ENCODE measurements around the gene PRCC.

PRCC gene

DNA sequence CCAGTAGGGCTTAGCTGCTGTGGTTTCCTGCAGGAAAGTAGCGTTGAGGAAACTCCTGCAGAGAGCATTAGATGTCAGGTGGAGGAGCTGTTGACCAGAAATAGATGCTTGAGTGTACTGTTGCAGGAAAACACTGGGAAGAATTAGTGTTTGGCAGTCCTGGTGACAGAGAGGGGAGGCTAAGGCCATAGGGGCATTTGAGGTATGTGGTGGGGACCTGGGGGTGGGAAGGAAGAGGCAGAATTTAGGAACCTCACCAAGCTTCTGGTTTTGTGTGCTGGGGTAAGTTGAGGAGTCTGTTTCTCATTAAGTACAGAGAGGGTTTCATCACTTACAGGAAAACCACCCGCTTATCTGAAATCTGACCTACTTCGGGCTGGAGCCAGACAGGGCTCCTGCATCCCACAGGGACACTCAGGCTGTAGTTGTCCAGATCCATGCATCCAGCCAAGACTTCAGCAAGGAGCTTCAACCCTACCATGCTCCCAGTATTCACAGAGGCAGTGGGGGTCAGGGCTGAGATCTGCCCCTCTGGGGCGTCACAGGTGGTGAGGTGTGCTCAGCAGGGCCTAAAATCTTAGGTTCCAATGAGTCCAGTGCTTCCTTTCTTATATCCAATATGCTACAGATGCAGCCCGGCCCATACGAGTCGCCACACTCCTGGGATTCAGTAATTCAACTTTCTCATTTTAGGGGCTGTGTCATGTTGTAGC lies 34.2 kb downstream of the PRCC start:
- no peak for DNase-seq

DNA sequence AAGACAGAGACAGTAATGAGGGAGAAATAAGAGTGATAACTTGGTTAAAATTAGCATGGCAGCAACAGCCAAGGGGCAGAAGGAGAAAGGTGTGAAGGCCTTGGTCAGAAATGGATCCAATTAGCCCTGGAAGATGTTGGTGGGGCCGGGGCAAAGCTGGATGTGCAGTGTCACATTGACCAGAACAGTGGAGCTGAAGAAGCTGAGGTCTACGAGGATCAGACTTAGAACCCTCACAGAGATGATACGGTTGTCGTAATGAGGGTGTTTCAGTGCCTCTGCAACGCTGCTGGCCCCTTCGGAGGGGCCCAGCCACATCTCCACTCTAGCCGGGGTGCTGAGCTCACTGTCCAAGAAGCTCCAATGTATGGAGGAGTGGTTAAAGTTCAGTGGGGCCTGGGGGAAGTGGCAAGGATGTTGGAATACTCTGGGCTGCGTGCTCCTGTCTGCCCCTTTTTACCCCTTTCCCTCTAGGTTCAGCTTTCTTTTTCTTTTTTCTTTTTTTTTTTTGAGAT lies 35.1 kb downstream of the PRCC start:
- no peak for DNase-seq

DNA sequence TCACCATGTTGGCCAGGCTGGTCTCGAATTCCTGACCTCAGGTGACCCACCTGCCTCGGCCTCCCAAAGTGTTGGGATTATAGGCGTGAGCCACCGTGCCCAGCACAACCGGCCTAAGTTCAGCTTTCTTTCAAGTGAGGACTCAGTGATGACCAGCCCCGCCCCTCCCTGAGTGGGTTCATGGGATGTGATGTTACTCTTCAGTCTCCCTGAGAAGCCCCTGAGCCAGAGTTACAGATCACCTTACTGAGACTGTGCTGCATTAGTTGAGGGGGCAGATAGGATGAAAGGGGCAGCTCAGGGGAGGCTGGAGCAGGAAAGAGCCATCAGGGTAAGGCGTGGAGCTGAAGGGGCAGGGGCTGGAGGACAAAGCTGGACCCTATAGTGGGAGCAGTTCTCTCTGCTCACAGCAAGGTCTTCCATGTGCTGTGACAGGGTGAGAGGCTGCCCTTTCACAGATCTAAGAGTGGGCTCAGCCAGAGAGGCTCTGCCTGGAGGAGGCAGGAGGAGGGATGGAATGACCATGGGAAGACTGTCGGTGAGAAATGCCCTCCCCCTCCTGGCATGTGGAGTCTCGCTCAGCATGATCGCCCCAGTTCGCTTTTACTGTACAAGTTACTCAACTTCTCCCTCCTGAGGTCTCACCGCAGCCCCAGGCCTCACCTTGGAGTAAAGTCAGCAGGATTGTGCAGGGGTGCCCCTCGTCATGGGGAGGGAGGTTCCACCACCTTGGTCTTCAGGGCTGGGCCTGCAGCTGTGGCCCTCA lies 35.9 kb downstream of the PRCC start:
- DNase-seq: no peak

DNA sequence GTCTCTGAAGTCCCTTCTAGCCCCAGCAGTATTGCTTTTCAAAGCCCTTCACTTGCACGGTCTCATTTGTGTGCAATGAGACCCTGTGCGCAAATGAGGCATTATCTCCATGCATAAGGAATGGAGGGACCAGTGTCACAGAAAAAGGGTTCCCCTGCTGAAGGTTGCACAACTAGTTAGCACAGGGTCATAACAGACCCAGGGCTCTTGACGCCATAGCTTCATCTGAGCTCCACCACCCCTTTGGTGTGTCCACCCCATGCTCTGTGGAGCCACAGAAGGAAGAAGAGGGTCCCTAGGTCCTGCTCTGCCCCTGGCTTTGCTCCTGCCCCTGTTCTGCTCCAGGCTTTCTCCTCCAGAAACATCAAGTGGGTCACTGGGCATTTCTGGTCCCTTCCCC lies 36.7 kb downstream of the PRCC start:
- no peak for DNase-seq

DNA sequence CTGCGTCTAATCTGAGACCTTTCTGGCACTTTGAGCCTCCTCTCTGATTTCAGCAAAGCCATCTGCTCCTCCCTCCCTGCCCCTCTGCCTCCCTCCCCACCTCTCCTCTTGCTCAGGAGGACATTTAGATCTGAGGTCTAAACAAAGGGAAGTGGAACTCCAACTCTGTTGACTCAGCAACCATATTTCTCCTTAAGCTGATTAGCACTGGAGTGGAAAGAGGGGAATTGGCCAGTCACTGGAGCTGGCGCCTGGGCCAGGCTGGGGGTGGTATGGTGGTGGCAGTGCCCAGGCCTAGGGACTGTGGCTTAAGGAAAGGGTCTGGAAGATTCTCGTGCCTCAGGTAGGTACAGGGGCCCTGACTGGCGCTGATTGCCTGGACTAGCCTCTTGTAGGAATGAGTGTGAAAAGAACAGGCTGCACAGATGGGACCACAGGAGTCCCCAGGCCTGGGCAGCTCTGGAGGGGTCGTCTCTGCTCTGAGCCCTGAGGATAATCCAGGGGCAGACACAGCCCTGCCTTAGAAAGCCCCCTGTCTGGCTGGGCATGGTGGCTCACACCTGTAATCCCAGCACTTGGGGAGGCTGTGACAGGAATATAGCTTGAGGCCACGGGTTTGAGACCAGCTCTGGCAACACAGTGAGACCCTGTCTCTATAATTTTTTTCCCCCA lies 37.4 kb downstream of the PRCC start:
- peak; percentile 24 for DNase-seq

DNA sequence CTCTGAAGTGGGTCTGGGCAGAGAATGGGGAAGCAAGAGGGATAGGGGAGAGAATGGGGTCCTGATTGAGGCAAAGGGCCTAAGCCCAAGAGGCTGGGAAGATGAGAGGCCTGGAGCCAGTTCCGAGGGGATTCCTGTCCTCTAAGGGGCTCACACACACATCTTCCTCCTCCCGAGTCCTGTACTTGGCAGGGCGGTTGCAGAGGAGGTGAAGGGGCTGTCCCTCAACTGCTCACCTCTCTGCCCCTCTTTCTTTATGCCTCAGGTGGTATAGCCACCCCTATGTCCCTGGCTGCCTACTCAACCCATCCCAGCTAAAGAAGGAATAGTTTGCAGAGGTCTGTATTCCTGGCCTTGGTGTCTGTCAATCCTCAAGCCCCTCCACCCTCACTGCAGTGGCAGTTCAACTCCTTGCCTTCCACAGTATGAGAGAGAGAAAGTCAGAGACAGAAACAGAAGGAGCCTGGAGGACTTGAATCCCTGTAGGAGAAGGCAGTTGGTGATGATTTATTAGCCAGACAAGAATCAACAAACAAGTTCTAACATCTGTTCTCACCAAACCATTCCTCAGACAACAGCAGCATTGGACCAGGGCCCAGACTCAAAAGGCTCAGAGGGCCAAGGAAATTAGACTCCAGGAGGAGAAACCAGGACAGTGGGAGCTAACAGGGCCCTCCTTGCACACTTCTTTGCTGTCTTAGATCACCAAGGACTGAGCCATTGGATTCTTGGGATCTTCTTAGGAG lies 38.6 kb downstream of the PRCC start:
- no peak for DNase-seq

DNA sequence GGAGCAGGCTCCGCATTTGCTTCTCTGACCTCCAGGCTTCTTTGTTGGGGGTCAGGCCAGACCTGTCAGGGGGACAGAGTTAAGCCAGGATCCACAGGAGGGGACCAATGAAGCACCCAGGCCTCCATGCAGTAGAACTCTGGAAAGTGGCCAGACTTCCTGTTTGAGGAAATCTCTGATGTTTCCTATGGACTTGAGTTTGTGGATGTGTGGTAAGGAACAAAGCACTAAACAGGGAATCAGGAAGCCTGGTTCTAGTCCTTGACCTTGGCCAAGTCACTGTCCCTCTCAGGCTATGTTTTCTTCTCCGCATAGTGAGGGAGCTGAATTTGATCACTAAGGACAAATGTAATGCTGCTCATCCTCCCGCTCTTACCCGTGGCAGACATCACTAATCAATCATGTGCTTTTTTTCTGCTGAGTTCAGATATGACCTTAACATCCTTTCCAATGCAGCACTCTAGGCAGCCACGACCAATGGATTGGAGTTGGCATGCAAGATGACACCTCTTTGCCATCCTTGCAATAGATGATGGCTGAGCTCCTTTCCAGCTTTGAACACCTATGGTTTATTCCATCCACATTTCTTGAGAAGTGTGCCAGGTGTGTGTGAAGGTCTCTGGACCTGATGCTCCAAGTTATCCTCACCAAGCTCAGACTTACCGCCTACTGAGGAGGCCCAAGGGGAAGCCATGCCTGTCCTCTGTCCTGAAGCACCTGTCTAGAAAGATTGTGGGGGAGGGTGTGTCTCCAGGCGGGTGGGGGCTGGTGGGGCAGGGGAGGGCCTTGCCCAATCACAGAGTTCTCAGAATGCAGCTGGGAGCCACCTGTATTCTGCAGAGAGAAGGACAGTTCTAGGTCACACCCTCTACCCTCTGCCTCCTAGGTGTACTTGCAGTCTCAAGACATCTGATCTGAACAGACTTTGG lies 39.4 kb downstream of the PRCC start:
- no peak for DNase-seq

DNA sequence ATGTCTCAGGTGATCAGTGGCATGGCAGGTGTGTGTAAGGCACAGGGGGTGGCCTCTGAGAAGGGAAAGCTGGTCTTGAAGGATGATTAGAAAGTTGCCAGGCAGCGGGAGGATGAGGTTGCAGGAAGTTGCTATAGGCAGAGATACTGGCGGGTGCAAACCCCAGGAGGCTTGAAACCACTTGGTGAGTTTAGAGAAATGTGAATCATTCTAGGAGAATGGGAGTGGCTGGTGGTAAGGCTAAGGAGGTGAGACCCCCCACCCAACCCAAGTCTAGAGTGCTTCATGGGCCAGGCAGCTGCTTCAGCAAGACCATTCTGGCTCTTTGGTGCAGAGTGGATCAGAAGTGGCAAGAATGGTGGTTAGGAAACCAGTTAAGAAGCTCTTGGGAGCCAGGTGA lies 40.3 kb downstream of the PRCC start:
- no peak for DNase-seq

DNA sequence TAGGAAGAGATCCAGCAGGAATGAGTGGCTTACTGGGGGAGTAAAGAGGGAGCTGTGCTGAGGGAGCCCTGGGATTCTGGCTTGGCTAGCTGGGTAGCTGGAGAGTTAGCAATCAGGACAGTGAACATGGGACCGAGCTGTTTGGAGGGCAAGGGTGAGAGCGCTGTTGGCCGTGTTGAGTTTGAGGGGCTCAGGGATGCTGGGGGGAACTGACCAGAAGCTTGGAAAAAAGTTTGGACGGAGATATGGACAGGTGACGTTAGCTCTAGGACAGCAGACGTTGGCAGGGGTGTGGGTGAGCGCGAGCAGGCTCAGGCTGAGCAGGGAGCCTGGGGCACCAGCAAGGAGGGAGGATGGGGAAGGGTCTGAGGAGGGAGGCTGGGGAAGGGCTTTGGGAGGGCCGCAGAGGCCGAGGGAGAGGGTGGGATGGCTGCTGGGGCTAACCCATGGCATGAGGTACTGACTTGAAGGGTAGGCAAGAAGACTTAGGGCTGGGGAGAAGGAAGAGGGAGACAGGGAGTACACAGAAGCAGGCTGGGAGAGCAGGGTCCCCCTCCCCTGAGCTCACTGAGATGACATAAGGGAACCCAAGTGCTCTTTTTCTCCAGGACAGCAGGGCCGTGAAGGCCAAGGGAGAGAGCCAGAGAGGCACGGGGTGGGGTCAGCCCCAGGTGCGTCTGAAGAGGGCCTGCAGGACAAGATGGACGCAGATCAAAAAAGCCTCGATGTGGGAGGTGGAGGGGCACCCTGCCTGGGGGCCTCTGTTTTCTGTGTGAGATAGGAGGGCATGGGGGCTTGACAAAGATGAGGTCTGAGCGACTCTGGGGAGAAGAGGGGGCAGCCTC lies 41.1 kb downstream of the PRCC start:
- no peak for DNase-seq

DNA sequence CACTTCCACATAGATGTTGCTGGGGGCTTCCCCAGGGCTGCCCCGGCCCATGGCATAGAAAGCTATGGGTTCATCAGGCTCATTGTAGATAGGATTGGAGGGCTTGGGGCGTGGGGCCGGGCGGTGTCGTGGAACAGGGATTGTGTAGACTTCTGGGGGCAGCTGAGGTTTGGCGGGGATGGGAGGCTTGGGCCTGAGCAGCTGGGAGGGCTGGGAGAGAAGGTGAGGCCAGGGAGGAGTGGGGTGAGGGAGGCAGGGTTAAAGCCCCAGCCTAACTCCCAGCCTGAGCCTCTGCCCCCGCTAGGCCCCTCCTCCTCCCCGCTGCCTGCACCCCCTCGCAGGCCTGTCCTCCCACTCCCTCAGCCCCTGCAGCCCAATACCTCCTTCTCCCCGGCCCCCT lies 41.9 kb downstream of the PRCC start:
- DNase-seq: no peak

DNA sequence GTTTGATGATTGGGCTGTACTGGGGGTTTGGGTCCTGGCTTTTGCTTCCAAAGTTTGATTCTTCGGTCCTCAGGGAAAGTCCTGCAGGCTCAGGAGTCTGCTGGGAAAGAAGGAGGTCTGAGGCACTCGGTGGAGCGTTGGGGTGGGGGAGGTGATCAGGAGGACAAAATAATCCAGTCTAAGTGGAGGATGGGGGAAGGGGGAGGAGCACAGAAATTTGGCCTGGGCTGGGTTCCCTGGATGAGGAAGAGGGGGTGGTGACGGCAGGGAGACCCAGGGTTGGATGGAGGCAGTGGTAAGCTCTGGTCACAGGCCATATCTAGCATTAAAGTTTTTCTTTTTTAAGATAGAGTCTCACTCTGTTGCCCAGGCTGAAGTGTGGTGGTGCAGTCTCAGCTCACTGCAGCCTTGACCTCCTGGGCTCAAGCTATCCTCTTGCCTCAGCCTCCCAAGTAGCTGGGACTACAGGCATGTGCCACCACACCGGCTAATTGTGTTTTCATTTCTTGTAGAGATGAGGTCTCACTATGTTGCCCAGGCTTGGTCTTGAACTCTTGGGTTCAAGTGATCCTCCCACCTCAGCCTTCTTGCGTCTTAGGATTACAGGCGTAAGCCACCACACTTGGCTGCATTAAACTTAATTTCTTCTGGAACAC lies 42.5 kb downstream of the PRCC start:
- DNase-seq: no peak

DNA sequence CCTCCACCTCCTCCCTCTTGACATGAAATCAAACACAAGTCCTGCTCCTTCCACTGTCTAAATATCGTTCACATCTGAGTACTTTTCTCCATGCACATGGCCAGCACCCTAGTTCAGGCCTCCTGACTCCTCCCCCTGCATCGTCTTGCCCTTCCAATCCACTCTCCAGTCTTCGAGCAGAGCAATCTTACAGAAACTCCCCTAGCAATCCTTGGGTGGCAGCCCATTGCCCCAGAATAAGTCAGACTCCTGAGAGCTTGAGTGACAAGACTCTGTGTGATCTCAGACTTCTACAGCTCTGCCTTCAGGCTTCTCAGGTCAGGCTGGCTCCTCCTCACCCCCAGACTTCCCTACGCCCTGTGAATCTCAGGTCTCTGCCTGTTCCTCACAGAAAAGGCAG lies 43.8 kb downstream of the PRCC start:
- DNase-seq: no peak

DNA sequence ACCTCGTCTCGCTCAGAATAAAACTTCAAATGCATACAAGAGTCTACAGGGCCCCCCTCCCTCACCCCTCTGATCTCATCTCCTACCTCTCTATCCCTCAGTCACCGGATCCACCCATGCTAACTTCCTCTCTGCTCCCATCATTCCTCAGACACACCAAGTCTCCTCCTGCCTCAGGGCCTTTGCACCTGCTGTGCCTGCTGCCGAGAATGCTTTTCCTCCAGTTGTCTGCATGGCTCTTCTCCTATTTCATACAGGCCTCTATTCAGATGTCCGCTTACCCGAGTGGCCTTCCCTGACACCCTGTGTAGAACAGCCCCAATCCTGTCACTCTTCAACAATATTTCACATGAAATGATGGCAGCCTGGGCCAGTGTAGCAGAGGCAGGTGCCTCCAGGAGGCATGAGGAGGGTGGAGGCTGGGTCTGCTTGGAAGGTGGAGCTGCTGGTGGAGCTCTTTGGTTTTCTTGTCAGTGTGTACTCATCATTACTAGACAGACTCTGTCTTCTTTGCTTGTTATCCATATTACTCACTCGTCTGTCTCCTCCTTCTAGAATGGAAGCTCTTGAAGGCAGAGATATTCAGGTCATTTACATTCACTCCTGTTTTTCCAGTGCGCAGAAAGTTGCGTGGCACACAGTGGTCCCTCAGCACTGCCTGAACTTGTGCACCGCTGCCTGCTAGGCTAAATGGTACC lies 45.1 kb downstream of the PRCC start:
- no peak for DNase-seq

DNA sequence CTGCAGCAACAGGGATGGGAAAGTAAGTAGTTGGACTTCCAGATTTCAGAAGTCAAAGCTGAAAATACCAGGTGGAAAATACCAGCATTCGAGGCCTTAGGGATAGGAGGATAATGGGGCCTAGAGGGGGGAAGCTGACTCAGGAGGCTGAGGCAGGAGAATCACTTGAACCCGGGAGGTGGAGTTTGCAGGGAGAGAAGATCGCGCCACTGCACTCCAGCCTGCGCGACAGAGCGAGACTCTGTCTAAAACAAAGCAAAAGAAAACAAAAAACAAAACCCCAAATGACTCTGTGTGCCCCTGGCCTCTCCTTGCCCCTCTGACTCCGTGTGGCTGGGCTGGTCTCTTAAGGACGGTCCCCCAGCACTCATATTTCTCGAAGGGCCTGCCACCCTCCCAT lies 46.0 kb downstream of the PRCC start:
- no peak for DNase-seq

DNA sequence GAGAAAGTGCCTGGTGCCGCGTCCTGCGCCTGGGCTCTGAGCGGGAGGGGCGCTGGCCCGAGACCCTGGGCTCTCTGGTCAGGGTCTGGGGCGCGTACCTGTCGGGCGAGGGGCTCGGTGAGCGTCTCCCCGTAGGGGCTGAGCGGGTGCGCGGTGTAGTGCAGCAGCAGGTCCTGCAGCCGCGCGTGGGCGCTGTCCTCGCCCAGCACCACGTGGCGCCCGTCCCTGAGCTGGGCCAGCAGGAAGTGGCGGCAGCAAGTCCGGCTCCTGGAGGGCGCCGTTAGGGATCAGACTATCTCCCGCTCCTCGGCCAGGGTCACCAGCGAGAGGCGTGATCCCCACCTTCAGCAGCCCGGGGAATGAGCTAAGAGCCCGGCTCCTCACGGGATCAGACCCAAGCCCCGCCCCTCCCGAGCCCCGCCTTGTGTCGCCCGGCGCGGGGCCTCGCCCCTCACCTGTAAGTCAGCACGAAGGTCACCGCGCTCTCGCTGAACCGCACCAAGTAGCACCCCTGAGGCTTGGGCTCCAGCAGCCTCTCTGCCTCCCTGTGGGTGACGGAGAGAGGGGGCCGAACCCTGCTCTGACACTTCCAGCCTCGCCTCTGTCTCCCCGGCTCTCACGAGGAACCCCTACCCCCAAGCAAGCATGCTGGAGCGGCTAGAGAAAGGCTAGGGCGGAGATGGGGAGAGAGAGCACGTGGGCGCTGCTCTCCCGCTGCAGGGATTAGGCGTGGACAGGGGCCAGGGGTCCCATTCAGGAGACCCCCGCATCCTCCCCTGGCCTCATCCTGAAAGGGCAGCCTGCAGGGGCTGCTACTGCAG lies 46.6 kb downstream of the PRCC start:
- peak; percentile 40 for DNase-seq

DNA sequence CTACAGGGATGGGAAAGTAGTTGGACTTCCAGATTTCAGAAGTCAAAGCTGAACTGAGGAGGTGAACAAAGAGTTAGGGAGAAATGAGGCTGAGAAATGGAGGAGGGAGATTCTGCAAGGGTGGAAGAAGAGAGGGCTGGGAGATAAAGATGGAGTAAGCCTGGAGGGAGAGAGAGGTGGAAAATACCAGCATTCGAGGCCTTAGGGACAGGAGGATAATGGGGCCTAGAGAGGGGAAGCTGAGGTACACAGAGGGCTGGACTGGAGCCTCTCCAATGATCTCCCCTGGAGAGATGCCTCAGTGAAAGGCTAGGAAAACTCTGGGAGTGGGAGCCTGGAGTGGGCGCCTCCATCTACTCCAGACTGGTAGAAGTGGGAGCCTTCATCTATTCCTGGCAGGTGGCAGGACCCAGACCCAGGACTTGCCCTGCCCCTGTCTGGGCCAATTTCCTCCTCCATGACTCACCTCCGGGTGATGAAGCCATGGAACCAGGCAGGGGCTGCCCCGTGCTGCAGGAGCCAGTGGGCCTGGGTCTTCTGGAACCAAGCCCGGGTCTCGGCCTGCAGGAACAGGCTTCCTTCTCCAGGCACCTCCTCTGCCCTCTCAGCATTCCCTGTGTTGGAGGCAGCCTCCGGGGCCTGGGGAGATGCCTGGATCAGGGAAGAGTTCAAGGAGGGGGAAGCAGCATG lies 47.4 kb downstream of the PRCC start:
- no peak for DNase-seq

DNA sequence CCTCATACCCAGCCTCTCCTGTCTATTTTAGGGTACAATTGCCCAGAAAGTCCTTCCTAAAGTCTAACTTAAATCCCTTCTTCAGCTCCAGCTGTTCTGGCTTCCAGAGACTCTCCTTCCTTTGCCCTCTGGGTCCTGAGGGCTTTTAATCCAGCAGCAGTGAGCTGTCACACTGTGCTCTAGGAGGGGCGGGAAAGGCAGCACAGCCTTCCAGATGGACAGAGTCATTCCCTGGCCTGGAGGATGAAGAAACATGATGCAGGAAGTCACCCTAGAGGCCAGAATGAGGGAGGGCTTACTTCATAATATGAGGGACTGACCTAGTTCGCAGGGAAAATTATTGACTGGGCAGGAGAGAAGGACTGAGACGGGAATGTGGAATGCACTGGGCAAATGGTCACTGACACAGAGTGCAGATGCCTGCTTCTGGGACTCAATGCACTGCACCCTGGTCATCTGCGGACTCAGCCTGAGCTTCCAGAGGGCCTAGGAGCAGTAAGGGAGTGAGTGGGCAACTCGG lies 48.0 kb downstream of the PRCC start:
- DNase-seq: no peak

DNA sequence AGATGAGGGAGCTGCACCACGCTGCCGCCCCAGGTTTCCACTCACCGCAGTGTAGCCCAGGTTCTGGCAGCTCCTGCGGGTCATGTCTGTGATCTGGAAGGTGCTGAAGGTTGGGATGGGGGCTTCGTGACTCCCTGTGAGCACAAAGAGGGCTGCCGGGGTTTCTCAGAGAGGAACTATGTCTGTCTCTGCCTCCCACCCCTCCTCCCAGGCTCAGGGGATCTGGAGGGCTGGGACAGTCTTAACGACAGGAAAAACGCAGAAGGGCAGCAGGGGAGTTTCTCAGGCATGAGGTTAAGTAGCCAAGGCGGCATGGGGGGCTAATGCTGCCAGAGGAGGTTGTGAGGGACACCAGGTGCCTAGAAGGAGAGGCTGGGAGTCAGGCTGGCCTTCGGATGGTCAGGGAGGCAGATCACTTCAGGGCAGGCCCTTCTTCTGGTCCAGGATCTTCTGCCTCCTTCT lies 48.7 kb downstream of the PRCC start:
- no peak for DNase-seq
